HEK293 (cell line): ENCODE data around the gene PRKCD.

Experiments
- CTCF ChIA-PET: fragments of 350-600 bp; formaldehyde crosslinking; extraction: SDS; loops from one replicate; lab custom pipeline; 2021; ENCODE audit warnings: antibody characterized with exemption; lab: Yijun Ruan, JAX
- POLR2A ChIA-PET: fragments of 300-600 bp; formaldehyde crosslinking; extraction: SDS; loops from one replicate; lab custom pipeline; 2020; ENCODE audit warnings: antibody characterized with exemption, inconsistent platforms; lab: Yijun Ruan, JAX
- H3K27ac ChIP-seq: fragments of 200-500 bp; sonication (Bioruptor generic); 2 replicates; pipeline ENCODE4 v1.5.1; 2014; ENCODE audit warnings: low read depth, low read length, control low read depth, inconsistent platforms; ENCODE audit errors: extremely low read depth
- H3K36me3 ChIP-seq, 2 experiments: fragments of 200-500 bp in 1 of 2; sonication (Bioruptor generic) in 1 of 2; 1 replicate in 1 of 2; 2 replicates in 1 of 2; pipeline ENCODE4 v1.5.1; 2014 to 2017; ENCODE audit warnings: inconsistent platforms in 2 of 2, low read length in 2 of 2; ENCODE audit not compliant: control insufficient read depth in 2 of 2, insufficient read depth in 1 of 2
- H3K4me1 ChIP-seq: fragments of 200-500 bp; sonication (Bioruptor generic); 2 replicates; pipeline ENCODE4 v1.5.1; 2014; ENCODE audit warnings: mild to moderate bottlenecking, low read length, inconsistent platforms; ENCODE audit not compliant: control insufficient read depth, insufficient read depth
- H3K4me3 ChIP-seq: 2 replicates; pipeline ENCODE4 v1.5.1; 2011; ENCODE audit warnings: low read depth, mild to moderate bottlenecking, control low read depth, low read length, moderate library complexity
- H3K9me3 ChIP-seq: fragments of 200-500 bp; sonication (Bioruptor generic); 2 replicates; pipeline ENCODE4 v1.5.1; 2014; ENCODE audit warnings: low read depth, low read length, inconsistent platforms; ENCODE audit not compliant: control insufficient read depth, insufficient read depth
- GLI4 ChIP-seq: fragments of 450-650 bp; formaldehyde crosslinking; IDR thresholded peaks from 2 replicates; pipeline ENCODE4 v1.5.1; 2016; ENCODE audit warnings: missing biosample characterization, missing genetic modification characterization
- KLF10 ChIP-seq: fragments of 450-650 bp; IDR thresholded peaks from 2 replicates; pipeline ENCODE4 v1.5.1; 2018; ENCODE audit warnings: missing biosample characterization, mild to moderate bottlenecking, missing genetic modification characterization
- PATZ1 ChIP-seq: fragments of 450-650 bp; formaldehyde crosslinking; IDR thresholded peaks from 2 replicates; pipeline ENCODE4 v1.5.1; 2016; ENCODE audit warnings: missing biosample characterization, missing genetic modification characterization
- REPIN1 ChIP-seq: fragments of 450-650 bp; formaldehyde crosslinking; IDR thresholded peaks from 2 replicates; pipeline ENCODE4 v1.5.1; 2017; ENCODE audit warnings: missing biosample characterization, missing genetic modification characterization, low read depth
- ZBTB48 ChIP-seq: fragments of 450-650 bp; formaldehyde crosslinking; IDR thresholded peaks from 2 replicates; pipeline ENCODE4 v1.5.1; 2016; ENCODE audit warnings: missing biosample characterization, missing genetic modification characterization
- ZNF138 ChIP-seq: fragments of 450-650 bp; formaldehyde crosslinking; IDR thresholded peaks from 2 replicates; pipeline ENCODE4 v1.5.1; 2016; ENCODE audit warnings: missing biosample characterization, missing genetic modification characterization, borderline replicate concordance
- ZNF174 ChIP-seq: fragments of 450-650 bp; formaldehyde crosslinking; IDR thresholded peaks from 2 replicates; pipeline ENCODE4 v1.5.0; 2017; ENCODE audit warnings: missing biosample characterization, mild to moderate bottlenecking, missing genetic modification characterization
- ZNF2 ChIP-seq: fragments of 450-650 bp; formaldehyde crosslinking; IDR thresholded peaks from 2 replicates; pipeline ENCODE4 v1.5.1; 2016; ENCODE audit warnings: missing biosample characterization, missing genetic modification characterization
- ZNF266 ChIP-seq: fragments of 450-650 bp; formaldehyde crosslinking; IDR thresholded peaks from 2 replicates; pipeline ENCODE4 v1.5.1; 2016; ENCODE audit warnings: missing biosample characterization, missing genetic modification characterization, low read depth
- ZNF280C ChIP-seq: fragments of 450-650 bp; formaldehyde crosslinking; IDR thresholded peaks from 2 replicates; pipeline ENCODE4 v1.5.1; 2016; ENCODE audit warnings: missing biosample characterization, missing genetic modification characterization
- ZNF280D ChIP-seq: fragments of 450-650 bp; formaldehyde crosslinking; IDR thresholded peaks from 2 replicates; pipeline ENCODE4 v1.5.1; 2016; ENCODE audit warnings: missing biosample characterization, missing genetic modification characterization
- ZNF311 ChIP-seq: fragments of 450-650 bp; formaldehyde crosslinking; IDR thresholded peaks from 2 replicates; pipeline ENCODE4 v1.5.1; 2017; ENCODE audit warnings: missing biosample characterization, missing genetic modification characterization, borderline replicate concordance
- ZNF324 ChIP-seq: fragments of 450-650 bp; formaldehyde crosslinking; IDR thresholded peaks from 2 replicates; pipeline ENCODE4 v1.5.1; 2016; ENCODE audit warnings: missing biosample characterization, missing genetic modification characterization
- ZNF416 ChIP-seq: fragments of 450-650 bp; formaldehyde crosslinking; IDR thresholded peaks from 2 replicates; pipeline ENCODE4 v1.5.1; 2016; ENCODE audit warnings: missing biosample characterization, missing genetic modification characterization
- ZNF510 ChIP-seq: fragments of 450-650 bp; formaldehyde crosslinking; IDR thresholded peaks from 2 replicates; pipeline ENCODE4 v1.5.1; 2018; ENCODE audit warnings: mild to moderate bottlenecking, missing genetic modification characterization, missing biosample characterization; ENCODE audit not compliant: insufficient replicate concordance
- ZNF664 ChIP-seq: fragments of 450-650 bp; formaldehyde crosslinking; IDR thresholded peaks from 2 replicates; pipeline ENCODE4 v1.5.1; 2016; ENCODE audit warnings: missing biosample characterization, missing genetic modification characterization
- TF ChIP-seq, protein P1 (sequence below): fragments of 450-650 bp; formaldehyde crosslinking; IDR thresholded peaks from 2 replicates; pipeline ENCODE4 v1.5.1; 2016; ENCODE audit warnings: missing biosample characterization, missing genetic modification characterization
- TF ChIP-seq, protein P2 (sequence below): fragments of 450-650 bp; formaldehyde crosslinking; IDR thresholded peaks from 2 replicates; pipeline ENCODE4 v1.5.1; 2016; ENCODE audit warnings: missing biosample characterization, missing genetic modification characterization
- TF ChIP-seq, protein P3 (sequence below): fragments of 450-650 bp; formaldehyde crosslinking; IDR thresholded peaks from 2 replicates; pipeline ENCODE4 v1.5.1; 2017; ENCODE audit warnings: missing biosample characterization, missing genetic modification characterization

Gene PRKCD

GRCh38 chr3:53132347-53132746 lies 28.7 kb upstream of the PRKCD start:
- Histone ChIP-seq H3K9me3 (no peaks in the 10 kb centered on the region), H3K4me1 (no peaks in the 10 kb centered on the region), H3K36me3 (no peaks in the 10 kb centered on the region; a peak in 1 of 3 replicates), H3K4me3 (no peak overlapping the region), H3K27ac (no peak overlapping the region)
- CTCF ChIA-PET, result interaction anchor here (0.6 to 4.3 kb wide), 3 partner anchors 25 to 64 kb away, joined by 4 to 54 read pairs (median 4); no protein-coding TSS in a partner anchor
- POLR2A ChIA-PET, result interaction anchor here (0.7 to 1.2 kb wide), 2 partner anchors 31 to 749 kb away, joined by 3 read pairs; no protein-coding TSS in a partner anchor
- TF ChIP-seq ZNF510 (tag by site-specific recombination) (no peak), GLI4 (tag by site-specific recombination) (no peak), ZBTB48 (tag by site-specific recombination) (no peak), PATZ1 (no peak), KLF10 (tag by site-specific recombination) (no peak), ZNF174 (tag by site-specific recombination) (no peak), ZNF280C (tag by site-specific recombination) (no peak), ZNF311 (tag by site-specific recombination) (no peak), ZNF266 (no peak), ZNF324 (tag by site-specific recombination) (no peak), ZNF664 (tag by site-specific recombination) (no peak), ZNF138 (no peak), ZNF2 (tag by site-specific recombination) (no peak), REPIN1 (tag by site-specific recombination) (no peak), ZNF416 (tag by site-specific recombination) (no peak), ZNF280D (no peak)
- TF ChIP-seq, protein P1, sequence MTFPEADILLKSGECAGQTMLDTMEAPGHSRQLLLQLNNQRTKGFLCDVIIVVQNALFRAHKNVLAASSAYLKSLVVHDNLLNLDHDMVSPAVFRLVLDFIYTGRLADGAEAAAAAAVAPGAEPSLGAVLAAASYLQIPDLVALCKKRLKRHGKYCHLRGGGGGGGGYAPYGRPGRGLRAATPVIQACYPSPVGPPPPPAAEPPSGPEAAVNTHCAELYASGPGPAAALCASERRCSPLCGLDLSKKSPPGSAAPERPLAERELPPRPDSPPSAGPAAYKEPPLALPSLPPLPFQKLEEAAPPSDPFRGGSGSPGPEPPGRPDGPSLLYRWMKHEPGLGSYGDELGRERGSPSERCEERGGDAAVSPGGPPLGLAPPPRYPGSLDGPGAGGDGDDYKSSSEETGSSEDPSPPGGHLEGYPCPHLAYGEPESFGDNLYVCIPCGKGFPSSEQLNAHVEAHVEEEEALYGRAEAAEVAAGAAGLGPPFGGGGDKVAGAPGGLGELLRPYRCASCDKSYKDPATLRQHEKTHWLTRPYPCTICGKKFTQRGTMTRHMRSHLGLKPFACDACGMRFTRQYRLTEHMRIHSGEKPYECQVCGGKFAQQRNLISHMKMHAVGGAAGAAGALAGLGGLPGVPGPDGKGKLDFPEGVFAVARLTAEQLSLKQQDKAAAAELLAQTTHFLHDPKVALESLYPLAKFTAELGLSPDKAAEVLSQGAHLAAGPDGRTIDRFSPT (tag by site-specific recombination), result no peak
- TF ChIP-seq, protein P2, sequence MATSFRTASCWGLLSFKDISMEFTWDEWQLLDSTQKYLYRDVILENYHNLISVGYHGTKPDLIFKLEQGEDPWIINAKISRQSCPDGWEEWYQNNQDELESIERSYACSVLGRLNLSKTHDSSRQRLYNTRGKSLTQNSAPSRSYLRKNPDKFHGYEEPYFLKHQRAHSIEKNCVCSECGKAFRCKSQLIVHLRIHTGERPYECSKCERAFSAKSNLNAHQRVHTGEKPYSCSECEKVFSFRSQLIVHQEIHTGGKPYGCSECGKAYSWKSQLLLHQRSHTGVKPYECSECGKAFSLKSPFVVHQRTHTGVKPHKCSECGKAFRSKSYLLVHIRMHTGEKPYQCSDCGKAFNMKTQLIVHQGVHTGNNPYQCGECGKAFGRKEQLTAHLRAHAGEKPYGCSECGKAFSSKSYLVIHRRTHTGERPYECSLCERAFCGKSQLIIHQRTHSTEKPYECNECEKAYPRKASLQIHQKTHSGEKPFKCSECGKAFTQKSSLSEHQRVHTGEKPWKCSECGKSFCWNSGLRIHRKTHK (tag by site-specific recombination), result no peak
- TF ChIP-seq, protein P3, sequence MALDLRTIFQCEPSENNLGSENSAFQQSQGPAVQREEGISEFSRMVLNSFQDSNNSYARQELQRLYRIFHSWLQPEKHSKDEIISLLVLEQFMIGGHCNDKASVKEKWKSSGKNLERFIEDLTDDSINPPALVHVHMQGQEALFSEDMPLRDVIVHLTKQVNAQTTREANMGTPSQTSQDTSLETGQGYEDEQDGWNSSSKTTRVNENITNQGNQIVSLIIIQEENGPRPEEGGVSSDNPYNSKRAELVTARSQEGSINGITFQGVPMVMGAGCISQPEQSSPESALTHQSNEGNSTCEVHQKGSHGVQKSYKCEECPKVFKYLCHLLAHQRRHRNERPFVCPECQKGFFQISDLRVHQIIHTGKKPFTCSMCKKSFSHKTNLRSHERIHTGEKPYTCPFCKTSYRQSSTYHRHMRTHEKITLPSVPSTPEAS (tag by site-specific recombination), result no peak
